A549 (cell line): Measurements from ENCODE around the gene YDJC. TPM values are rescaled to one million over a fixed set of nuclear protein-coding genes. Genes with fewer than 3 reads are reported as not detected.
"Not testable (repeated sequence)": the region's sequence is repeated elsewhere in the genome, so short reads cannot be mapped to it uniquely, and the experiment has no call there.

ENCODE experiments used
- ATAC-seq, 2 experiments: fragments of 200-7000 bp in 1 of 2; fragments of >200 bp in 1 of 2; cut with Nextera tagmentation in 1 of 2; cut with Tn5 transposase in 1 of 2; 3 replicates each; pipeline versions ENCODE4 v1.8.0 to v1.9.1; 2018 to 2020; ENCODE audit warnings: mild to moderate bottlenecking in 1 of 2, moderate library complexity in 1 of 2
- CTCF ChIA-PET: fragments of 300-600 bp; sonication (Branson Sonifier 250); formaldehyde crosslinking; extraction: SDS; loops from one replicate; lab custom pipeline; 2021; ENCODE audit warnings: antibody characterized with exemption, inconsistent platforms; lab: Yijun Ruan, JAX
- POLR2A ChIA-PET: fragments of 350-600 bp; formaldehyde crosslinking; extraction: SDS; loops from one replicate; lab custom pipeline; 2021; ENCODE audit warnings: antibody characterized with exemption, inconsistent platforms; lab: Yijun Ruan, JAX
- DNase-seq, 2 experiments: peaks; one replicate each; pipeline versions ENCODE4 v3.0.0 to v3.0.0-alpha.2; 2011 to 2016; ENCODE audit warnings: low read depth in 1 of 2, low spot score in 1 of 2
- FAIRE-seq: peaks from 2 replicates; lab custom pipeline; 2011; peaks lifted over from hg19 to GRCh38; lab: Jason Lieb, UNC
- H3K27ac ChIP-seq, 2 experiments: fragments of >200 bp; sonication (Bioruptor Twin); formaldehyde crosslinking; 3 replicates each; pipeline ENCODE4 v1.5.1; 2016 to 2017
- H3K4me1 ChIP-seq: fragments of >200 bp; sonication (Bioruptor Twin); formaldehyde crosslinking; 3 replicates; pipeline ENCODE4 v1.6.1; 2016
- H3K4me2 ChIP-seq: fragments of >200 bp; sonication (Bioruptor Twin); formaldehyde crosslinking; 3 replicates; pipeline ENCODE4 v1.6.1; 2016
- H3K4me3 ChIP-seq: fragments of >200 bp; sonication (Bioruptor Twin); formaldehyde crosslinking; 3 replicates; pipeline ENCODE4 v1.5.1; 2016
- H3K9me3 ChIP-seq: fragments of >200 bp; sonication (Bioruptor Twin); formaldehyde crosslinking; 3 replicates; pipeline ENCODE4 v1.6.1; 2016
- BHLHE40 ChIP-seq: IDR thresholded peaks from 2 replicates; pipeline ENCODE4 v1.6.1; 2012; ENCODE audit warnings: low read depth, low read length, inconsistent platforms
- CBX8 ChIP-seq: fragments of 200-600 bp; sonication (generic); IDR thresholded peaks from 2 replicates; pipeline ENCODE4 v1.6.1; 2016
- ELK1 ChIP-seq: fragments of 150-350 bp; IDR thresholded peaks from 2 replicates; pipeline ENCODE4 v1.6.1; 2014; ENCODE audit warnings: low read depth, mild to moderate bottlenecking, low read length
- EP300 ChIP-seq, 2 experiments: fragments of >200 bp; sonication (Bioruptor Twin); formaldehyde crosslinking; IDR thresholded peaks; 2 replicates in 1 of 2; 3 replicates in 1 of 2; pipeline ENCODE4 v1.6.1; 2016 to 2017
- ESRRA ChIP-seq: fragments of 150-350 bp; IDR thresholded peaks from 2 replicates; pipeline ENCODE4 v1.6.1; 2014; ENCODE audit warnings: mild to moderate bottlenecking, low read length, borderline replicate concordance
- HDAC2 ChIP-seq: fragments of 200-600 bp; sonication (generic); IDR thresholded peaks from 2 replicates; pipeline ENCODE4 v1.6.1; 2016
- HEYL ChIP-seq: fragments of 250-450 bp; sonication (Bioruptor Pico); IDR thresholded peaks from 2 replicates; pipeline ENCODE4 v1.8.0; 2021; ENCODE audit warnings: mild to moderate bottlenecking, moderate library complexity
- HOXB13 ChIP-seq: fragments of 250-450 bp; sonication (Bioruptor Pico); IDR thresholded peaks from 2 replicates; pipeline ENCODE4 v1.5.0; 2020; ENCODE audit warnings: low read depth, mild to moderate bottlenecking, moderate library complexity
- JUNB ChIP-seq: fragments of >200 bp; sonication (Bioruptor Twin); formaldehyde crosslinking; IDR thresholded peaks from 2 replicates; pipeline ENCODE4 v1.6.1; 2016
- KDM1A ChIP-seq: fragments of 200-600 bp; sonication (generic); IDR thresholded peaks from 2 replicates; pipeline ENCODE4 v1.6.1; 2016; ENCODE audit warnings: low read depth, mild to moderate bottlenecking
- MAFK ChIP-seq: fragments of 450-650 bp; IDR thresholded peaks from 2 replicates; pipeline ENCODE4 v1.6.1; 2014; ENCODE audit not compliant: partially characterized antibody
- NR3C1 ChIP-seq: fragments of >200 bp; sonication (Bioruptor Twin); formaldehyde crosslinking; IDR thresholded peaks from 3 replicates; pipeline ENCODE4 v1.6.1; 2017
- POLR2AphosphoS2 ChIP-seq: conservative IDR thresholded peaks from 2 replicates; pipeline ENCODE4 v1.6.1; 2012; ENCODE audit warnings: low read length, improper control_type of control experiment, inconsistent platforms
- REST ChIP-seq: fragments of 200-600 bp; sonication (generic); IDR thresholded peaks from 2 replicates; pipeline ENCODE4 v1.6.1; 2016; ENCODE audit warnings: antibody characterized with exemption, mild to moderate bottlenecking, moderate library complexity
- SMC3 ChIP-seq: fragments of >200 bp; sonication (Bioruptor Twin); formaldehyde crosslinking; IDR thresholded peaks from 3 replicates; pipeline ENCODE4 v1.6.1; 2018; ENCODE audit warnings: inconsistent platforms
- ZFP36 ChIP-seq: fragments of 450-650 bp; IDR thresholded peaks from 2 replicates; pipeline ENCODE4 v1.6.1; 2014; ENCODE audit warnings: borderline replicate concordance; ENCODE audit not compliant: partially characterized antibody
- WGBS: methylation state at CpG from one replicate; pipeline ENCODE4 v1.1.6; 2017; ENCODE audit errors: missing lambda C conversion rate; 5-methylcytosine and 5-hydroxymethylcytosine counted together
- polyA plus RNA-seq, 4 experiments: library from polyadenylated mRNA; depleted of rRNA in 3 of 4; stranded (reverse); fragments of >200 nt; fragmentation: RNase III in 1 of 4; extraction: RNeasy Plus Mini Kit Qiagen cat#74134 plus additional on column Dnase treatment in 1 of 4; gene quantifications; 2 replicates in 3 of 4; 3 replicates in 1 of 4; pipeline ENCODE4 v1.2.3, GENCODE V29; 2011 to 2017

The YDJC gene
- polyA plus RNA-seq, 2 of the 4 experiments (the other 2 are of a cell fraction) = 24.8 to 28.3 TPM

GRCh38 chr22:21582801-21583740, 46.8 kb downstream of the YDJC start:
- ChIA-PET CTCF (interaction anchor here (1.1 to 2.1 kb wide), 2 partner anchors 14 to 46 kb away, joined by 3 to 6 read pairs; partner anchors contain the start of gene YDJC), POLR2A (no interaction called here)
- Histone ChIP-seq H3K4me1 (peaks cover 6% of the 10 kb centered on the region; the same call in 1 of the 3 replicates), H3K9me3 (no peaks in the 10 kb centered on the region), H3K4me2 (no peak overlapping the region), H3K4me3 (no peak overlapping the region), H3K27ac (peak overlapping the region in 1 of 2 experiments; percentile 58; a peak in 2 of 6 replicates)
- FAIRE-seq (no peak), ATAC-seq (no peak), DNase-seq (no peak)
- TF ChIP-seq ZFP36 (no peak), EP300 (IDR thresholded peaks at IDR 0.05) (no peak), BHLHE40 (no peak), JUNB (no peak), HDAC2 (no peak), POLR2AphosphoS2 (no peak), SMC3 (no peak), NR3C1 (no peak)
- WGBS = 90% methylated on average over 10 of the region's 10 CpGs

- DNase-seq, H3K9me3 ChIP-seq, H3K27ac ChIP-seq, ATAC-seq, H3K4me3 ChIP-seq, H3K4me2 ChIP-seq, H3K4me1 ChIP-seq, FAIRE-seq: not testable (repeated sequence)
- 93% methylated on average over 10 of the region's 10 CpGs for WGBS
- CTCF ChIA-PET = interaction anchor here (1.3 kb wide), 1 partner anchor 12 kb away, joined by 3 read pairs; no protein-coding TSS in a partner anchor
- POLR2A ChIA-PET = interaction anchor here (0.6 kb wide), 1 partner anchor 111 kb away, joined by 3 read pairs; no protein-coding TSS in a partner anchor
These were observed 48.7 kb downstream of the YDJC start for GRCh38 chr22:21581009-21581713.

- not testable (repeated sequence) for ATAC-seq, H3K9me3 ChIP-seq, FAIRE-seq, H3K4me3 ChIP-seq, DNase-seq, H3K4me2 ChIP-seq, H3K27ac ChIP-seq, H3K4me1 ChIP-seq
- ChIA-PET CTCF (interaction anchor here (1.3 kb wide), 1 partner anchor 13 kb away, joined by 3 read pairs; no protein-coding TSS in a partner anchor), POLR2A (interaction anchor here (0.6 kb wide), 1 partner anchor 111 kb away, joined by 3 read pairs; no protein-coding TSS in a partner anchor)
- WGBS = 95% methylated on average over 9 of the region's 9 CpGs
These were observed 49.2 kb downstream of the YDJC start for GRCh38 chr22:21580623-21581007.

GRCh38 chr22:21579474-21579851, 50.4 kb downstream of the YDJC start:
- CTCF ChIA-PET = interaction anchor here (0.8 to 1.7 kb wide), 4 partner anchors 14 to 65 kb away, joined by 3 to 5 read pairs (median 4); no protein-coding TSS in a partner anchor
- H3K27ac ChIP-seq = no peak overlapping the region
- TF ChIP-seq ELK1 (no peak), MAFK (no peak), REST (no peak), ESRRA (no peak), CBX8 (no peak), KDM1A (no peak), HEYL (CRISPR knock-in tag) (no peak), HOXB13 (CRISPR knock-in tag) (no peak)
- TF ChIP-seq, all 56 proteins: peak for 0
- Histone ChIP-seq H3K4me2 (no peak overlapping the region), H3K9me3 (no peaks in the 10 kb centered on the region), H3K4me3 (no peak overlapping the region), H3K4me1 (peaks cover 20% of the 10 kb centered on the region)
- FAIRE-seq (no peak), ATAC-seq (no peak), DNase-seq (no peak)
- POLR2A ChIA-PET = no interaction called here
- WGBS = 78% methylated on average over 6 of the region's 6 CpGs
